Stimulated activated naive CD8-positive, alpha-beta T cell treated with anti-CD3 and anti-CD28 coated beads, Interleukin-15, Interleukin-2, amounts not matched to agents 100 ng/mL and 50 ng/mL, for 24 hours (primary cell): Measurements from ENCODE around the gene CASKIN2.

ENCODE experiments used
- H3K27ac Mint-ChIP-seq: one replicate; pipeline ENCODE4 v1.8.0; 2021; ENCODE audit warnings: mild to moderate bottlenecking, mixed read lengths
- H3K27me3 Mint-ChIP-seq: one replicate; pipeline ENCODE4 v1.8.0; 2021; ENCODE audit warnings: mixed read lengths
- H3K36me3 Mint-ChIP-seq: one replicate; pipeline ENCODE4 v1.8.0; 2021; ENCODE audit warnings: low read depth, mixed read lengths
- H3K4me1 Mint-ChIP-seq: one replicate; pipeline ENCODE4 v1.8.0; 2021; ENCODE audit warnings: low read depth, mixed read lengths
- H3K4me3 Mint-ChIP-seq: one replicate; pipeline ENCODE4 v1.8.0; 2021; ENCODE audit warnings: mild to moderate bottlenecking, mixed read lengths
- H3K9me3 Mint-ChIP-seq: one replicate; pipeline ENCODE4 v1.8.0; 2021; ENCODE audit warnings: mixed read lengths

Gene CASKIN2, protein sequence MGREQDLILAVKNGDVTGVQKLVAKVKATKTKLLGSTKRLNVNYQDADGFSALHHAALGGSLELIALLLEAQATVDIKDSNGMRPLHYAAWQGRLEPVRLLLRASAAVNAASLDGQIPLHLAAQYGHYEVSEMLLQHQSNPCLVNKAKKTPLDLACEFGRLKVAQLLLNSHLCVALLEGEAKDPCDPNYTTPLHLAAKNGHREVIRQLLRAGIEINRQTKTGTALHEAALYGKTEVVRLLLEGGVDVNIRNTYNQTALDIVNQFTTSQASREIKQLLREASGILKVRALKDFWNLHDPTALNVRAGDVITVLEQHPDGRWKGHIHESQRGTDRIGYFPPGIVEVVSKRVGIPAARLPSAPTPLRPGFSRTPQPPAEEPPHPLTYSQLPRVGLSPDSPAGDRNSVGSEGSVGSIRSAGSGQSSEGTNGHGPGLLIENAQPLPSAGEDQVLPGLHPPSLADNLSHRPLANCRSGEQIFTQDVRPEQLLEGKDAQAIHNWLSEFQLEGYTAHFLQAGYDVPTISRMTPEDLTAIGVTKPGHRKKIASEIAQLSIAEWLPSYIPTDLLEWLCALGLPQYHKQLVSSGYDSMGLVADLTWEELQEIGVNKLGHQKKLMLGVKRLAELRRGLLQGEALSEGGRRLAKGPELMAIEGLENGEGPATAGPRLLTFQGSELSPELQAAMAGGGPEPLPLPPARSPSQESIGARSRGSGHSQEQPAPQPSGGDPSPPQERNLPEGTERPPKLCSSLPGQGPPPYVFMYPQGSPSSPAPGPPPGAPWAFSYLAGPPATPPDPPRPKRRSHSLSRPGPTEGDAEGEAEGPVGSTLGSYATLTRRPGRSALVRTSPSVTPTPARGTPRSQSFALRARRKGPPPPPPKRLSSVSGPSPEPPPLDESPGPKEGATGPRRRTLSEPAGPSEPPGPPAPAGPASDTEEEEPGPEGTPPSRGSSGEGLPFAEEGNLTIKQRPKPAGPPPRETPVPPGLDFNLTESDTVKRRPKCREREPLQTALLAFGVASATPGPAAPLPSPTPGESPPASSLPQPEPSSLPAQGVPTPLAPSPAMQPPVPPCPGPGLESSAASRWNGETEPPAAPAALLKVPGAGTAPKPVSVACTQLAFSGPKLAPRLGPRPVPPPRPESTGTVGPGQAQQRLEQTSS (N-terminal part only)

DNA sequence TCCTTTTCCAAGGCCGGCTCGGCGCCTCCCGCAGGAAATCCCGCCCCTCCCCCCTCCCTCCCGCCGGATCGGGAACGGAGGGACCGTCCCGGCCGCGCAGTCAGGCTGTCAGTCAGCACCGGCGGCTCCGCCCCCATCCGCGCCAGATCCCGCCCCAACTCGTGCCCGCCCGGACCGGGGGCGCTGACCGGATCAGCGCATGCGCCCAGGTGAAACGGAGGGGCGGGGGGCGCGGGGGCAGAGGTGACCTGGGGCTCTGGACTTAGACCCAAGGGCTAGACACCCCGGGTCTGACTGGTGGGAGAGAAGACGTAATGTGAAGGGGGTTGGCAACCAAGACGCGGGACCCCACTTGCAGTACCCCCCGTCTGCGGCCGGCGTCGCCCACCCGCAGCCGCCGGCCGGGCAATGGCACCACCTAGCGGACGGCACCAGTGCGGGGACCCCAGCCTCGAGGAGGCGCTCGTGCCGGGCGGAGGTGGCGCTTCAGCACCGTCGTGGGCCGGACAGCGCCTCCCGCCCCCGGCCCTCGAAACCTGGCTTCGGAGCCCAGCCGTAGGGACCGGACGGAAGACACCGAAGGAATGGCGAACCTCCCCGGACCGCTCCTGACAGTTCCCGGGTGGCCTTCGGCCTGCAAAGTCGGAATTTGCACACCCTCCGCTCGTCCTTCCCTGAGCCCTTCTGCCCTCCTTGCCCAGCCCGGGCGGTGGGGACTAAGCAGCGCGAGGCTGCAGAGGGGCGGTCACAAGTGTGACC is at the start of gene CASKIN2:
CASKIN2 (minus strand) TSS at position 42 of the 759 bp plus-strand sequence. CDS start 1,733 bp downstream, outside the sequence.
- no peak within 1 kb of the TSS for H3K27ac Mint-ChIP-seq
- H3K36me3 Mint-ChIP-seq = peaks cover 22% of the 10 kb centered on the region
- H3K4me1 Mint-ChIP-seq = peaks cover 19% of the 10 kb centered on the region
- no peaks in the 10 kb centered on the region for H3K27me3 Mint-ChIP-seq
- peak within 1 kb of the TSS; percentile 77 for H3K4me3 Mint-ChIP-seq
- H3K9me3 Mint-ChIP-seq = no peaks in the 10 kb centered on the region

DNA sequence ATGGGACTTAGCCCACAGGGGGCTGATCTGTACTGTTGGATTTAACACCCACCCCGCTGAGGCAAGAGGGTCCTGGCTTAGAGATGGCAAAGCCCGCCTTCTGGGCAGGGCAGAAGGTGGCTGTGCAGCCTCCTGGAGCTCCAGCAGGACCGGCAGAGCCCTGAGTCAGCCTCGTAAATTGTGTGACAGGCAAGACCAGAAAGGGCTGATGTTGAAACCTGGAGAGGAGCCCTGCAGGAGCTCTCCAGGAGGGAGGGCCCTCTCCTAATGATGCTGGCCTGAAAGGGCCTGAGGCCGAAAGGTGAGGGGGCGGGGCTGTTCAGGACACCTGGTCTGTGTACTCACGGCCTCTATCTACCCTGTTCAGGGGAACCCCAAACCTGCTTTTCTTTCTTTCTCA is 49.7 kb upstream of the CASKIN2 start:
- no peaks in the 10 kb centered on the region for H3K9me3 Mint-ChIP-seq
- no peaks in the 10 kb centered on the region for H3K27me3 Mint-ChIP-seq
- no peak overlapping the region for H3K4me3 Mint-ChIP-seq
- H3K27ac Mint-ChIP-seq = no peak overlapping the region
- H3K4me1 Mint-ChIP-seq = peaks cover 4% of the 10 kb centered on the region
- H3K36me3 Mint-ChIP-seq = no peaks in the 10 kb centered on the region

DNA sequence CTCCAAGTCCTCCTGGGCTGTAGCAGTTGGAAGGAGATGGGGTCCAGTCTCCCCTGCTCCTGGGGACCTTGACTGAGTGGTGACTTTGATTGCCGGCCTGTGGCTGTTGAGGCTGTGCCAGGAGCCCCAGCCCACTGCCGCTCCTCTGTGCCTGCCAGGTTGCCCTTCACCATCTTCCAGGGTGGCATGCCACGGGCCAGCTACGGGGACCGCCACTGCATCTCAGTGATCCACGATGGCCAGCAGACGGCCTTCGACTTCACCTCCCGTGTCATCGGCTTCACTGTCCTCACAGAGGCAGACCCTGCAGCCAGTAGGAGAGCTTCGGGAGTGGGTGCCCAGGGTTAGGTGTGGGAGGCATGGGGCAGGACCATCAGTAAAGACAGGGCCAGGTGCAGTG is 48.9 kb upstream of the CASKIN2 start:
- Mint-ChIP-seq H3K4me1 (peaks cover 4% of the 10 kb centered on the region), H3K36me3 (no peaks in the 10 kb centered on the region), H3K9me3 (no peaks in the 10 kb centered on the region), H3K27me3 (no peaks in the 10 kb centered on the region), H3K27ac (no peak overlapping the region), H3K4me3 (no peak overlapping the region)

DNA sequence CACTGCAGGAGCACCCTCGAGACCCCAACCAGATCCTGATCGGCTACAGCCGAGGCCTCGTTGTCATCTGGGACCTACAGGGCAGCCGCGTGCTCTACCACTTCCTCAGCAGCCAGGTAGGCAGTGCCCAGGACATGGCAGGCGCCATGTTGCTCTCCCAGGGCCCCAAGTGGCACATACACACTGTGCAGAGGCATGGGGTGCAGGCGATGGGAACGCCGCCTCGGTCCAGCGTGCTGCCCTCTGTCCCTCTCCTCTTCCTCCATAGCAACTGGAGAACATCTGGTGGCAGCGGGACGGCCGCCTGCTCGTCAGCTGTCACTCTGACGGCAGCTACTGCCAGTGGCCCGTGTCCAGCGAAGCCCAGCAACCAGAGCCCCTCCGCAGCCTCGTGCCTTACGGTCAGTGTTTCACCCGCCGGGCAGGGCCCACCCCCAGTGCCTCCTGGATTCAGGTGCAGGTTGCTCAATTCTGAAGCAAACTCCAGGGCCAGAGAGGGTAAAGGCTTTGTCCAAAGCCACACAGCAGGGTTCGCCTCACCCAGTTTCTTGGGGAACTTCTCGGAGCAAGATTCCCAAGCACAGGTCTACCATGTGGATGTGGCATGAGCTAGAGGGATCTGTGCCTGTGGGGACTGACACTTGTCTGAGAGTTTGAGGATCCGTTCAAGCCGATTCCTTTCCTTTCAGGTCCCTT is 47.9 kb upstream of the CASKIN2 start:
- no peaks in the 10 kb centered on the region for H3K9me3 Mint-ChIP-seq
- no peaks in the 10 kb centered on the region for H3K36me3 Mint-ChIP-seq
- no peaks in the 10 kb centered on the region for H3K27me3 Mint-ChIP-seq
- peaks cover 4% of the 10 kb centered on the region for H3K4me1 Mint-ChIP-seq
- no peak overlapping the region for H3K27ac Mint-ChIP-seq
- H3K4me3 Mint-ChIP-seq = no peak overlapping the region

DNA sequence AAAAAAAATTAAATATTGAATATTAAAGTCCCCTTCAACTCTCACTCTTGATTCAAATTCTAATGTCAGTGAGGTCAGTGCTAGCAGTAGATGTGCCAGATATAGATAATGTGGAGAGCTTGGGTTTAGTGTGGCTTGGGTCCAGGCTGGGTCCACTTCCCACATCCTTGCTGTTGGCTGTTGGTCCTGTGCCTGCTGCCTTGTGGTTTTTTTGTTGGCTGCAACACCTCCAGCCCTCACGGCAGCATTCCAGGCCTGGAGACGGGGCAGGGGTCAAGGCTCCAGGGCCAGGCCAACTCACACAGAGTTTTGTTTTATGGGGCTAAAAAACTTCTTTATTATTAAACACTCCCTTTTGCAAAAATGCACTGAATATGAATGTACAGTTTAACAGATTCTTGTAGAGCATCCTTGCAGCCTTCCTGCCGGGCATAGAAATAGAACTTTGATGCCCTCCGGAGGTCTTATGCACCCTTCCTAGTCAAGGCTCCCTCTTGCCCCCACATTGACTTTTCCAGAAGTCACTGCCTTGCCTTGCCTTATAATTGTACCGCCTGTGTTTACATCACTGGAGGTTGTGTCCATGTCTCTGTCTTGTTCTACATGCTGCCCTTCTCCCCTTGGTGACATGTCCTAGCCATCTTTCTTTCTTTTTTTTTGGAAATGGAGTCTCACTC is 46.7 kb upstream of the CASKIN2 start:
- H3K27ac Mint-ChIP-seq = no peak overlapping the region
- H3K27me3 Mint-ChIP-seq = no peaks in the 10 kb centered on the region
- H3K36me3 Mint-ChIP-seq = no peaks in the 10 kb centered on the region
- no peak overlapping the region for H3K4me3 Mint-ChIP-seq
- H3K4me1 Mint-ChIP-seq = peaks cover 4% of the 10 kb centered on the region
- no peaks in the 10 kb centered on the region for H3K9me3 Mint-ChIP-seq

DNA sequence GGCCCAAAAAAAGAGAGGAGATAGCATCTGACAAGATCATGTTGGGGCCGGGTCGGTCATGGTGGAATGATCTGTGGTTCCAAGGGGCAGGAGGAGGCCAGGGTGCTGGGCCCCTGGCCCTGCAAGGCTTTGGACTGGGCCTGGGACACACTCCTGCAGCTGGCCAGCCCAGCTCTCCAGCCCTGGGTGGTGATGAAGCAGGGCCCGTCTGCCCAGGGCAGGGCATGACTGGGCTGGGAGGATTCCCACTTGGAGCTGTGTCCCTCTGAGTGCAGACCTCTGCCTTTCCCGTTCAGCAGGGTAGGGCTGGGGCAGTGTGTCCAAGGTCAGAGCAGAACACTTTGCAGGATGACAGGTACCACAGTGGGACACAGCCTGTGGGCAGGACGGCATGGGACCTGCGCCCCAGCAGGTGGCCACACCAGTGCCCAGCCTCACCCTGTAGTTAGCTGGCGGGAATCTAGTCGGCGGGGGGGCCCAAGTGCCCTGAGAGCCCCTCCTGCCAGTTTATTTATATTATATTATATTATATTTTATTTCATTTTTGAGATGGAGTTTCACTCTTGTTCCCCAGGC is 44.7 kb upstream of the CASKIN2 start:
- H3K27me3 Mint-ChIP-seq = no peaks in the 10 kb centered on the region
- no peaks in the 10 kb centered on the region for H3K36me3 Mint-ChIP-seq
- H3K4me1 Mint-ChIP-seq = no peaks in the 10 kb centered on the region
- no peak overlapping the region for H3K27ac Mint-ChIP-seq
- H3K4me3 Mint-ChIP-seq = no peak overlapping the region
- H3K9me3 Mint-ChIP-seq = no peaks in the 10 kb centered on the region

DNA sequence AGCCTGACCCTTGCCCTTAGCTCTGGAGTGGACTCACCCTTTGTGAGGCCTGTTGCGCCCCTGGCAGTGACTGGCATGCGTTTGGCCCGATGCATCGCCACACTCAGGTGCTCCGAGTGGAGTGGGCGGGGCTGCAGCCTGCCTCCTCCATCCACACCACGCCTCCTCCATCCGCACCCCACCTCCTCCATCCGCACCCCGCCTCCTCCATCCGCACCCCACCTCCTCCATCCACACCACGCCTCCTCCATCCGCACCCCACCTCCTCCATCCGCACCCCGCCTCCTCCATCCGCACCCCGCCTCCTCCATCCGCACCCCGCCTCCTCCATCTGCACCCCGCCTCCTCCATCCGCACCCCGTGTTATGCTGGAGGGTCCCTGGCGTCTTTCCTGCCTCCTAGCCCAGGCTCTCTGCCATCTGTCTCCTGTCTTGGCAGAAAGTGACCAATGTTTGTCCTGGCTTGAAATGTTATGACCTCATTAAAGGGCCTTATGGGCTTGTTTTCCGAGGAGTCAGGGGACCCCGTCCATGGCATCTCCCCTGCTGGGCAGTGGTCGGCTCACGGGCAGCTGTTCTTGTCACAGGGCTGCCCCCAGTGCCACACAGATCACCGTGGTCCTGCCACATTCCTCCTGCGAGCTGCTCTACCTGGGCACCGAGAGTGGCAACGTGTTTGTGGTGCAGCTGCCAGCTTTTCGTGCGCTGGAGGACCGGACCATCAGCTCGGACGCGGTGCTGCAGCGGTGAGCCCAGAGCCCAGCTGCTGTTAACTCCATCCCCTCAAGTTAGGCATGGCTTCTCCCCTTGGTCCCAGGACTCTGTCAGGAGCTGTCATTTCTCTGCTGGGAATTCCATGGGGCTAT is 43.6 kb upstream of the CASKIN2 start:
- no peaks in the 10 kb centered on the region for H3K27me3 Mint-ChIP-seq
- H3K9me3 Mint-ChIP-seq = no peaks in the 10 kb centered on the region
- H3K27ac Mint-ChIP-seq = no peak overlapping the region
- H3K36me3 Mint-ChIP-seq = no peaks in the 10 kb centered on the region
- H3K4me1 Mint-ChIP-seq = no peaks in the 10 kb centered on the region
- H3K4me3 Mint-ChIP-seq = no peak overlapping the region

DNA sequence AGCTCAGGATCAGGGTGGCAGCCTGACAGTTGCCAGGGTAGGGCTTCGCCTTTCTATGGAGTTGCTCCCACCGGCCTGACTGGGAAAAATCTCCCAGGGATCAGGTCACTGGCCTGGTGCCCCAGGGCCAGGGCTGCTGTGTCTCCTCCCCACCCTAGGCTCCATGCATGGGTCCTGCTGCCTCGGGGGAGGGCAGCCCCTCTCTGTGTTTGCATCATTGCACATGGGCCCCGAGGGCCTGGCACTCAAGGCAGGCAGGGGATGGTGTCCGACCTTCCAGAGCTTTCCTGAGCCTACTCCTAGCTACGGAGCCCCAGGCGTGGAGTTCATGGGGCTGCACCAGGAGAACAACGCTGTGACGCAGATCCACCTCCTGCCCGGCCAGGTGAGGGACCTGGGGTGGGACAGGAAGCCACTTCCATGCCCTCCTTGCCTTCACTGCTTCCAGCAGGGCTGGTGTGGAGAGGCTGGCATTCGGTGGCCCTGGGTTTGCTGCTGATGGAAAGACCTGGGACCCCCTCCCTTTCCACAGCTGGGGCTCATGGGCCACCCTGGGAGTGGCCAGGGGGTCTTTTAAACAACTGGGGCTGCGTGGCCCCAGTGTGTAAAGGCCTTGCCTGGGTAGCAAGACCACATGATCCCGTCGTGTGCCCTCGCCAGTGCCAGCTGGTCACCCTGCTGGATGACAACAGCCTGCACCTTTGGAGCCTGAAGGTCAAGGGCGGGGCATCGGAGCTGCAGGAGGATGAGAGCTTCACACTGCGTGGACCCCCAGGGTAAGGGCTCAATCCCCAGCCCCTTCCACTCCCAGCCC is 42.7 kb upstream of the CASKIN2 start:
- no peaks in the 10 kb centered on the region for H3K4me1 Mint-ChIP-seq
- no peak overlapping the region for H3K27ac Mint-ChIP-seq
- H3K36me3 Mint-ChIP-seq = no peaks in the 10 kb centered on the region
- H3K9me3 Mint-ChIP-seq = no peaks in the 10 kb centered on the region
- H3K4me3 Mint-ChIP-seq = no peak overlapping the region
- H3K27me3 Mint-ChIP-seq = no peaks in the 10 kb centered on the region

DNA sequence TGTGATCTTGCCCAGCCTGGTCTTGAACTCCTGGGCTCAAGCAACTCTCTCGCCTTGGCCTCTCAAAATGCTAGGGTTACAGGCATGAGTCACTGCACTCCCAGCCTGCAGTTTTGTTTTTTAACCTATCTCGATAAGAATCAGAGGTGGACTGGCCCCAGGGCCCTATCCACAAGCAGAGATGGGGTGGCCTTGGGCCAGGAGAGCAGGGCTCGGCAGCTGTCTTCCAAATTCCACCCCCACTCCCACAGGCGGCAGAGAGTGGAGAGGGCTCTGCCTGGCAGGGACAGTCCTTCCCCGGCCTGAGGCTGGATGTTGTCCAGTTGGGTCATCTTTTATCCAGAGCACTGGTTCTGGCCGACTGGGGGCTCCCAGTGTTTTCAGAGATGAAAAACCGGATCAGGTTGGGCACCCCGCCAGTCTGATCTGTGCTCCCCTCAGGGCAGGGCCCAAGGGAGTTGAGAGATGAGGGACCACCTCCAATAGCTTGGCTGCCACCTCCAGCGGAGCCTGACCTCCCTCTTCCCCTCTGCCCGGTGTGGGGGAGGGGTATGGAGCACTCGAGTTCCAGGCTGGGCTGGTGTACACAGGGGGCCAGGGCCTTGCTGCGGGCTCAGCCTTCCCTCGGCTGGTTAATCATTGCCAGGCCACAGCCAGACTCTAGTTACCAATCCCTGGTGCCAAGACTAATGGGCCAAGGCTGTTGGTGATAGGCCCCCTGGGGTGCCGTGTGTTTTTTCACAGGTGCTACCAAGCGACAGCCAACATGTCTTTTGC is 41.9 kb upstream of the CASKIN2 start:
- Mint-ChIP-seq H3K4me1 (no peaks in the 10 kb centered on the region), H3K9me3 (no peaks in the 10 kb centered on the region), H3K4me3 (no peak overlapping the region), H3K36me3 (no peaks in the 10 kb centered on the region), H3K27ac (no peak overlapping the region), H3K27me3 (no peaks in the 10 kb centered on the region)

DNA sequence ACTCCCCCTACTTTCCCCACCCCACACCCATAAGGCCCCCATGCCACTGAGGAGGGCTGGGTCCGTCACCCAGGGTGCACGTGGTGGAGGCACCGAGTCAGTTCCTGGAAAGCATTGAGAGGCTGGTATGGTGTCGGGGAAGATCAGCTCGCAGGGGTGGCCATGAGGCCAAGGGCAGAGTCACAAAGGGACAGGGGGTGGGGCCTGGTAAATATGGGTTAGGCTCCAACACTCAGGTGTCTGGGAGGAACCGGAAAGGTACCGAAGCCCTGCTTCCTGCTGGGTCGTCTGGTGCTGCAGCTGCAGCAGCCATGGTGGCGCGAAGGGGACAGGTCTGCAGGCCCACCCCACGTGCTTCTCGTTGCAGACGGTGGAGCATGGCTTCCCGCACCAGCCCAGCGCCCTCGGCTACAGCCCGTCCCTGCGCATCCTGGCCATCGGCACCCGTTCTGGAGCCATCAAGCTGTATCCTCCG is 40.4 kb upstream of the CASKIN2 start:
- Mint-ChIP-seq H3K36me3 (no peaks in the 10 kb centered on the region), H3K4me1 (no peaks in the 10 kb centered on the region), H3K9me3 (no peaks in the 10 kb centered on the region), H3K27ac (no peak overlapping the region), H3K4me3 (no peak overlapping the region), H3K27me3 (no peaks in the 10 kb centered on the region)

DNA sequence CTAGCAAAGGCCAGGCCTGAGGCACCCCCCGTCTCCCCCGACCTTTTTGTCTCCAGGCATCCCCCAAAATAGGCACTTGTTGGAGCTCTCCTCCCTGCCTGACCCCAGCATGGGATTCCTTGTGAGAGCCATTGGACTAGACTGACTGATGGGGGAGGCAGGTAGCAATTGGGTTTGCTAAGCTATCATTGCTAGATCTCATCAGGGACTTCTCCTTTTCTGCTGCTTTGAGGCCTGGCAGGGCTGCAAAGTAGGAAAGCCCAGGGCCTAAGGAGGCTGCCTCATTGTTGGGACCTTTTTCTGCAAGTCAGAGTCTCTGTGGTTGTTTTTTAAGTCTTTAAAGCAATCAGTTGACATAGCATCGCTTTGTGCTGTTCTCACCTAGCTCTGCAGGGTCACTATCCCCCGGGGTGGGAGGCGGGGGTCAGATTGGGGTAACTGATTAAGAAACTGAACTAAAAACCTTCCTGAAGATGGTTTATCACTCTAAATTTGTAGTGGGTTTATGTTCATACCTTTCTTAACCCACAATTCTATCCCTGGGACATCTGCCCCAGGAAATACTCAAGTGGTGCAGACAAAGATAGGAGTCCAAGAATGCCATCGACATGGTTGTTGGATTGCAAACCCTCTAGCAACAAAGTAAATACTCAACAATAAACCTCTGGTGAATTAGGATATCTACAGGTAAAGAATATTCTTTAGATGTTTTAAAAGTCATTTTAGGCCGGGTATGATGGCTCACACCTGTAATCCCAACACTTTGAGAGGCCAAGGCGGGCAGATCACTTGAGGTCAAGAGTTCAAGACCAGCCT is 38.2 kb upstream of the CASKIN2 start:
- Mint-ChIP-seq H3K27ac (no peak overlapping the region), H3K9me3 (no peaks in the 10 kb centered on the region), H3K36me3 (no peaks in the 10 kb centered on the region), H3K4me3 (no peak overlapping the region), H3K27me3 (no peaks in the 10 kb centered on the region), H3K4me1 (no peaks in the 10 kb centered on the region)
